GM18517 (cell line): ENCODE data around the gene HCFC1R1.
"Not testable (repeated sequence)": the region's sequence is repeated elsewhere in the genome, so short reads cannot be mapped to it uniquely, and the experiment has no call there.

Experiments
- ATAC-seq: cut with Tn5 transposase; IDR thresholded peaks from one replicate; pipeline ENCODE4 v1.9.1; 2021; ENCODE audit warnings: mild to moderate bottlenecking, moderate library complexity; ENCODE audit not compliant: unreplicated experiment

The HCFC1R1 gene

GRCh38 chr16:3057181-3058138 lies 33.7 kb upstream of the HCFC1R1 start:
- ATAC-seq: no peak

GRCh38 chr16:3056336-3057180 lies 32.8 kb upstream of the HCFC1R1 start:
- ATAC-seq: no peak

GRCh38 chr16:3055734-3056115 lies 32.0 kb upstream of the HCFC1R1 start:
- ATAC-seq: not testable (repeated sequence)

- ATAC-seq: no peak
Measured at GRCh38 chr16:3054965-3055733, 31.4 kb upstream of the HCFC1R1 start.

GRCh38 chr16:3053330-3053710 lies 29.6 kb upstream of the HCFC1R1 start:
- not testable (repeated sequence) for ATAC-seq

- not testable (repeated sequence) for ATAC-seq
Measured at GRCh38 chr16:3052571-3053329, 29.0 kb upstream of the HCFC1R1 start.

- no peak for ATAC-seq
Measured at GRCh38 chr16:3051494-3051893, 27.8 kb upstream of the HCFC1R1 start.

- no peak for ATAC-seq
Measured at GRCh38 chr16:3051009-3051408, 27.3 kb upstream of the HCFC1R1 start.

GRCh38 chr16:3050487-3050886 lies 26.7 kb upstream of the HCFC1R1 start:
- ATAC-seq: no peak

GRCh38 chr16:3049921-3050481 lies 26.3 kb upstream of the HCFC1R1 start:
- ATAC-seq: no peak

- ATAC-seq: no peak
Measured at GRCh38 chr16:3047387-3047720, 23.6 kb upstream of the HCFC1R1 start.

- no peak for ATAC-seq
Measured at GRCh38 chr16:3046641-3047386, 23.1 kb upstream of the HCFC1R1 start.

GRCh38 chr16:3045758-3046640 lies 22.3 kb upstream of the HCFC1R1 start, which contains the start of gene MMP25:
Gene MMP25, plus strand, starts transcription at chr16:3046561. Its CDS starts 357 bp downstream, at chr16:3046918.
- ATAC-seq: no peak

- ATAC-seq: no peak
Measured at GRCh38 chr16:3044708-3045107, 21.0 kb upstream of the HCFC1R1 start.

- no peak for ATAC-seq
Measured at GRCh38 chr16:3042376-3042775, 18.6 kb upstream of the HCFC1R1 start.

GRCh38 chr16:3038896-3039295 lies 15.2 kb upstream of the HCFC1R1 start:
- ATAC-seq: no peak

GRCh38 chr16:3038256-3038655 lies 14.5 kb upstream of the HCFC1R1 start:
- ATAC-seq: no peak

GRCh38 chr16:3036726-3037315 lies 13.1 kb upstream of the HCFC1R1 start, which contains the start of gene BICDL2:
Gene BICDL2, minus strand, starts transcription at chr16:3036944. Its CDS starts 1,448 bp downstream, at chr16:3035496.
- no peak for ATAC-seq
